OCI-LY7 (cell line): ENCODE data around the gene RBMS1. TPM values are rescaled to one million over a fixed set of nuclear protein-coding genes. Genes with fewer than 3 reads are reported as not detected.
A peak's percentile ranks its signal among the peaks of the same experiment; 100 is the strongest.

Source experiments
- BruUV-seq: library from RNA; stranded (reverse); fragments of 400-500 nt; replicated peaks from 2 replicates; lab custom pipeline; 2021; lab: Mats Ljungman, UMichigan
- CTCF ChIA-PET: fragments of 300-600 bp; sonication (Branson Sonifier 250); formaldehyde crosslinking; loops from one replicate; lab custom pipeline; 2022; ENCODE audit warnings: antibody characterized with exemption; ENCODE audit not compliant: unreplicated experiment; lab: Charles Lee
- POLR2A ChIA-PET: fragments of 300-600 bp; sonication (Branson Sonifier 250); formaldehyde crosslinking; loops from one replicate; lab custom pipeline; 2022; ENCODE audit warnings: antibody characterized with exemption; lab: Charles Lee
- DNase-seq: peaks from one replicate; pipeline ENCODE4 v3.0.0-alpha.2; 2015; ENCODE audit warnings: low spot score
- H2AFZ ChIP-seq: fragments of 200-600 bp; sonication (generic), shearing (Covaris generic); 2 replicates; pipeline ENCODE4 v1.6.1; 2014; ENCODE audit warnings: mild to moderate bottlenecking, antibody characterized with exemption, low read length, moderate library complexity
- H3K27ac ChIP-seq: fragments of 200-600 bp; sonication (generic); 2 replicates; pipeline ENCODE4 v1.5.1; 2014; ENCODE audit warnings: mixed run types, low read depth, mild to moderate bottlenecking, moderate library complexity, low read length, inconsistent platforms; ENCODE audit not compliant: poor library complexity, severe bottlenecking
- H3K36me3 ChIP-seq: fragments of 200-600 bp; sonication (generic); 2 replicates; pipeline ENCODE4 v1.6.1; 2014; ENCODE audit warnings: mild to moderate bottlenecking, antibody characterized with exemption, low read length, moderate library complexity, mixed read lengths; ENCODE audit not compliant: insufficient read depth
- H3K4me1 ChIP-seq: fragments of 200-600 bp; sonication (generic); 2 replicates; pipeline ENCODE4 v1.5.1; 2014; ENCODE audit warnings: mild to moderate bottlenecking, low read length; ENCODE audit not compliant: insufficient read depth, poor library complexity, severe bottlenecking
- H3K4me2 ChIP-seq: fragments of 200-600 bp; sonication (generic); 2 replicates; pipeline ENCODE4 v1.6.1; 2014; ENCODE audit warnings: mild to moderate bottlenecking, low read length
- H3K4me3 ChIP-seq: fragments of 200-600 bp; sonication (generic); 2 replicates; pipeline ENCODE4 v1.5.1; 2014; ENCODE audit warnings: mild to moderate bottlenecking, low read depth, low read length; ENCODE audit not compliant: poor library complexity, severe bottlenecking
- H3K79me2 ChIP-seq: fragments of 200-600 bp; sonication (generic); 2 replicates; pipeline ENCODE4 v1.6.1; 2016; ENCODE audit warnings: low read depth, mild to moderate bottlenecking, low read length, moderate library complexity, mixed read lengths; ENCODE audit not compliant: insufficient read depth
- H3K9me2 ChIP-seq: fragments of 200-600 bp; sonication (generic); 2 replicates; pipeline ENCODE4 v1.6.1; 2016; ENCODE audit warnings: mild to moderate bottlenecking, low read length, mixed read lengths; ENCODE audit not compliant: insufficient read depth
- H3K9me3 ChIP-seq: fragments of 200-600 bp; sonication (generic); 2 replicates; pipeline ENCODE4 v1.6.1; 2014; ENCODE audit warnings: mild to moderate bottlenecking, mixed run types, low read length, mixed read lengths
- H4K20me1 ChIP-seq: fragments of 200-600 bp; sonication (generic); 2 replicates; pipeline ENCODE4 v1.6.1; 2014; ENCODE audit warnings: mild to moderate bottlenecking, antibody characterized with exemption, low read length, moderate library complexity, mixed read lengths; ENCODE audit not compliant: insufficient read depth
- EZH2phosphoT487 ChIP-seq: fragments of 200-600 bp; sonication (generic); IDR thresholded peaks from 2 replicates; pipeline ENCODE4 v1.6.1; 2018; ENCODE audit warnings: low read depth, borderline replicate concordance, mild to moderate bottlenecking, mixed run types, antibody characterized with exemption, low read length, moderate library complexity, mixed read lengths
- intact Hi-C: fragments of 100-400 bp; cut with micrococcal nuclease; formaldehyde crosslinking; loops from one replicate; pipeline ENCODE4 v1.10.0; 2022; ENCODE audit not compliant: unreplicated experiment
- total RNA-seq, 2 experiments: library from RNA; depleted of rRNA in 1 of 2; stranded (reverse); fragments of >200 nt in 1 of 2; shearing (Covaris generic) in 1 of 2; gene quantifications; 2 replicates each; pipeline ENCODE4 v1.2.3, GENCODE V29; 2014 to 2022
- TF ChIP-seq, protein P1 (sequence below): fragments of 200-600 bp; sonication (generic); conservative IDR thresholded peaks from 2 replicates; pipeline ENCODE4 v1.5.1; 2014; ENCODE audit warnings: mild to moderate bottlenecking, antibody characterized with exemption, low read length, moderate library complexity, mixed read lengths

RBMS1 gene
- total RNA-seq, 2 experiments from 2014 or later: 29.5 to 35.7 TPM

DNA sequence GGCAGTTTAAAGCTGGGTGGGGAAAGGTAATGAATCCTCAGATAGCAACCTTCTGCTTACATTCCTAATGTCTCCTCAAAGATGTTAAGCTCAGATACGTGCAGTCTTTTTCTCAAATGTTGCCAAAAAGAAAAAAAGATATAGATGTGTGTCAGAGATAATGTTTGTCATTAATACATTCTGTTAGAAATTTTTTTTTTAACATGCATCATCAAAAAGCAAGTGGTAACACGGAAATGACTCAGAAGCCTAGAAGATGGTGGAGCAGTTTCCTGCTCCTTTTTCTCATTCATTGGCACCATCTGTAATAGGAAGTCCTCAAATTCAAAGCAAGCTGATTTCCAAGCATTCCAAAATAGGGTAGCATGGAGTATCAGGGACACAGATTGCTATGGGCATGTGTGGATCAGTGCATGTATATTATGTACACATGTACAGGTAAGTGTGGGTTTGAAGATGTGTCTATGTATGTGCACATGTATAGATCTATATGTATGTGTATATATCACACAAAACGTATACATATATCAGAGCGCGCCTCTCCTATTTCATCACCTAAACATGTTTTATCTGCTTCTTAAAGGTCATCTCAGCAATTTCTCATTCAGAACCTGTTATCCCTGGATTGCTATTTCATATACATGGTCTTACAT, 213.7 kb downstream of the RBMS1 start:
- Histone ChIP-seq H3K4me1 (no peaks in the 10 kb centered on the region), H2AFZ (no peak overlapping the region), H4K20me1 (no peaks in the 10 kb centered on the region), H3K79me2 (no peaks in the 10 kb centered on the region), H3K4me3 (no peak overlapping the region), H3K4me2 (no peak overlapping the region), H3K36me3 (peaks cover 22% of the 10 kb centered on the region), H3K9me3 (no peaks in the 10 kb centered on the region), H3K9me2 (no peaks in the 10 kb centered on the region), H3K27ac (no peak overlapping the region)
- CTCF ChIA-PET: no interaction called here
- BruUV-seq: no TSS peak
- TF ChIP-seq, protein P1, sequence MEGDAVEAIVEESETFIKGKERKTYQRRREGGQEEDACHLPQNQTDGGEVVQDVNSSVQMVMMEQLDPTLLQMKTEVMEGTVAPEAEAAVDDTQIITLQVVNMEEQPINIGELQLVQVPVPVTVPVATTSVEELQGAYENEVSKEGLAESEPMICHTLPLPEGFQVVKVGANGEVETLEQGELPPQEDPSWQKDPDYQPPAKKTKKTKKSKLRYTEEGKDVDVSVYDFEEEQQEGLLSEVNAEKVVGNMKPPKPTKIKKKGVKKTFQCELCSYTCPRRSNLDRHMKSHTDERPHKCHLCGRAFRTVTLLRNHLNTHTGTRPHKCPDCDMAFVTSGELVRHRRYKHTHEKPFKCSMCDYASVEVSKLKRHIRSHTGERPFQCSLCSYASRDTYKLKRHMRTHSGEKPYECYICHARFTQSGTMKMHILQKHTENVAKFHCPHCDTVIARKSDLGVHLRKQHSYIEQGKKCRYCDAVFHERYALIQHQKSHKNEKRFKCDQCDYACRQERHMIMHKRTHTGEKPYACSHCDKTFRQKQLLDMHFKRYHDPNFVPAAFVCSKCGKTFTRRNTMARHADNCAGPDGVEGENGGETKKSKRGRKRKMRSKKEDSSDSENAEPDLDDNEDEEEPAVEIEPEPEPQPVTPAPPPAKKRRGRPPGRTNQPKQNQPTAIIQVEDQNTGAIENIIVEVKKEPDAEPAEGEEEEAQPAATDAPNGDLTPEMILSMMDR: no peak
- TF ChIP-seq EZH2phosphoT487: no peak
- POLR2A ChIA-PET: interaction anchor here (0.6 kb wide), 1 partner anchor 10 kb away, joined by 3 read pairs; no protein-coding TSS in a partner anchor
- no peak for DNase-seq
- intact Hi-C loops: no loop called here

DNA sequence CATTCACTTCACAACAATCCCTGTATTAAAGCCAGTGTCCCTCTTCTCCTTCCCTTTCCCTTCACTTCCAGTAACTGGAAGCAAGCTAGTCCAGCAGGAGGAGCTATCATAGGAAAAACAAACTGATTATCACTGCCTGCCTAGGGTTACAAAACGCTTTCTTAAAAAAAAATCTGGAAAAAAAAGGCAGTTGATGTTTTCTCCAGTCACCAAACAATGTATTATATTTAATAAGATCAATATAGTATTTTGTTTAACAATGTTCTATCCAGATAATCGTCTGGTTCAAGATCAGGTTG, 214.8 kb downstream of the RBMS1 start:
- Histone ChIP-seq H2AFZ (no peak overlapping the region), H3K79me2 (no peaks in the 10 kb centered on the region), H3K36me3 (peaks cover 11% of the 10 kb centered on the region; the same call in 1 of the 2 replicates), H3K4me3 (no peak overlapping the region), H3K27ac (no peak overlapping the region), H3K4me2 (no peak overlapping the region), H3K4me1 (no peaks in the 10 kb centered on the region), H3K9me2 (no peaks in the 10 kb centered on the region), H4K20me1 (no peaks in the 10 kb centered on the region), H3K9me3 (no peaks in the 10 kb centered on the region)
- no peak for TF ChIP-seq EZH2phosphoT487
- TF ChIP-seq, protein P1: 0 out of 2 replicates have a peak, but pooled peaks have one; percentile 33
- intact Hi-C loops: no loop called here
- ChIA-PET CTCF (no interaction called here), POLR2A (no interaction called here)
- no TSS peak for BruUV-seq
- no peak for DNase-seq

DNA sequence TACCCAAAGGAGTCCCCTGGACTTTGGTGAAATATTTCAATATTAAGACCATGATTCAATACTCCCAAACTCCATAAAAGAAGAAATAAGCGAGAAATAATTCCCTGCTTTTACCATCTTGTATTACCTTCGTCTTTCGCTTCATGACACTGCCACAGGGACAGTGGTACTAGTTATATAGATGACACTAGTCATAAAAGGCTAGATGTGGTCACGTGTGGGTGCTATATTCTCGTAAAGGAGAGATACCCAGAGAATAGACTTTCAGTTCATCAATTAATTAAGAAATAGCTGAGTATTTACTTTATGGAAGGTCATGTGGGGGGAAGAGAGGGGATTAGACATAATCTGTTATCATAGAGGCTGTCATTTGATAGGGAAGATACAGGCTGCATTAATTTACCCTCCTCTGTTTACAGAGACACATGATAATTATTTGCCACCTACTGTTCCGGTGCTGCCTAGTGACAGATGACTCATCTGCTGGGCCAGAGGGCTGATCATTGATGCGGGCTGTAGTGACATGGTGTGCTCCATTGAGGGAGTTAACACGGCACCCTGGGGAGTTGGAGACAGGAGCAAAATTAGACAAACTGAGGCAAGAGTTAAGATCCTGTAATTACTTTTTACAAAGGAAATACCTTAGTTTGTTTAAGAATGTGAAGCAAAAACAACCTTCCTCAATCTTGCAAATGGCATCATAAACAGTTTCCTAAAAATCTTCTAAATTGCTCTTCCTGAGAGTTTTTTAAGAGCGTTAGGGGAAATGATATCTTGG, 215.3 kb downstream of the RBMS1 start:
- Histone ChIP-seq H3K9me3 (no peaks in the 10 kb centered on the region), H3K79me2 (no peaks in the 10 kb centered on the region), H3K27ac (no peak overlapping the region), H3K36me3 (peaks cover 11% of the 10 kb centered on the region; the same call in 1 of the 2 replicates), H2AFZ (no peak overlapping the region), H3K4me2 (no peak overlapping the region), H3K4me3 (no peak overlapping the region), H3K9me2 (no peaks in the 10 kb centered on the region), H3K4me1 (no peaks in the 10 kb centered on the region), H4K20me1 (no peaks in the 10 kb centered on the region)
- POLR2A ChIA-PET: no interaction called here
- TF ChIP-seq EZH2phosphoT487: no peak
- TF ChIP-seq, protein P1: no peak
- DNase-seq: no peak
- intact Hi-C loops: no loop called here
- CTCF ChIA-PET: no interaction called here
- BruUV-seq: no TSS peak
